SU-DHL-6 (cell line): Measurements from ENCODE around the gene ZNRF1.
"Not testable (repeated sequence)": the region's sequence is repeated elsewhere in the genome, so short reads cannot be mapped to it uniquely, and the experiment has no call there.

Experiments used
- H2AFZ ChIP-seq: fragments of 200-600 bp; sonication (generic); 2 replicates; pipeline ENCODE4 v1.6.1; 2014; ENCODE audit warnings: low read depth, mild to moderate bottlenecking, moderate library complexity, mixed read lengths, antibody characterized with exemption, low read length; ENCODE audit not compliant: severe bottlenecking
- H3F3A ChIP-seq: fragments of 200-600 bp; shearing (Covaris generic); 2 replicates; pipeline ENCODE4 v1.6.0; 2016; ENCODE audit warnings: antibody characterized with exemption, mild to moderate bottlenecking; ENCODE audit not compliant: insufficient read depth
- H3K27ac ChIP-seq: fragments of 200-600 bp; sonication (generic); 2 replicates; pipeline ENCODE4 v1.5.1; 2016; ENCODE audit warnings: low read depth, mild to moderate bottlenecking, low read length, moderate library complexity, mixed read lengths
- H3K27me3 ChIP-seq: fragments of 200-600 bp; sonication (generic), shearing (Covaris generic); 2 replicates; pipeline ENCODE4 v1.6.0; 2014; ENCODE audit warnings: mild to moderate bottlenecking, low read length
- H3K36me3 ChIP-seq: fragments of 200-600 bp; sonication (generic); 2 replicates; pipeline ENCODE4 v1.6.1; 2014; ENCODE audit warnings: mild to moderate bottlenecking, low read length, mixed read lengths
- H3K4me2 ChIP-seq: fragments of 300-600, 200-600 bp; shearing (Covaris generic), sonication (generic); 2 replicates; pipeline ENCODE4 v1.6.0; 2014; ENCODE audit warnings: low read length, low read depth, mild to moderate bottlenecking; ENCODE audit not compliant: poor library complexity, severe bottlenecking
- H3K4me3 ChIP-seq: fragments of 200-600 bp; sonication (generic); 2 replicates; pipeline ENCODE4 v1.5.1; 2014; ENCODE audit warnings: antibody characterized with exemption, low read length, mild to moderate bottlenecking, mixed read lengths; ENCODE audit not compliant: insufficient read depth, poor library complexity, severe bottlenecking
- H3K79me2 ChIP-seq: fragments of 200-600 bp; sonication (generic); 2 replicates; pipeline ENCODE4 v1.6.1; 2014; ENCODE audit warnings: mild to moderate bottlenecking, low read length, moderate library complexity; ENCODE audit not compliant: insufficient read depth
- H3K9ac ChIP-seq: fragments of 200-600 bp; sonication (generic); 2 replicates; pipeline ENCODE4 v1.7.0; 2014; ENCODE audit warnings: mild to moderate bottlenecking, low read length
- H3K9me2 ChIP-seq: fragments of 200-600 bp; sonication (generic); replicated peaks from 2 replicates; pipeline ENCODE4 v1.6.1; 2014; ENCODE audit warnings: low read length; ENCODE audit not compliant: insufficient read depth
- H3K9me3 ChIP-seq: fragments of 200-600 bp; sonication (generic); 2 replicates; pipeline ENCODE4 v1.6.1; 2014; ENCODE audit warnings: low read length, mixed read lengths; ENCODE audit not compliant: insufficient read depth
- H4K20me1 ChIP-seq: fragments of 200-600 bp; sonication (generic); 2 replicates; pipeline ENCODE4 v1.6.1; 2014; ENCODE audit warnings: low read depth, mild to moderate bottlenecking, antibody characterized with exemption, low read length, moderate library complexity, mixed read lengths
- CTCF ChIP-seq: fragments of 200-600 bp; sonication (generic); IDR thresholded peaks from one replicate; pipeline ENCODE4 v1.5.1; 2017; ENCODE audit warnings: antibody characterized with exemption, mild to moderate bottlenecking, low read length, moderate library complexity; ENCODE audit not compliant: insufficient read depth, poor library complexity, severe bottlenecking
- EZH2phosphoT487 ChIP-seq: fragments of 200-600 bp; sonication (generic), shearing (Covaris generic); conservative IDR thresholded peaks from 2 replicates; pipeline ENCODE4 v1.6.1; 2018; ENCODE audit warnings: mild to moderate bottlenecking, antibody characterized with exemption, low read length, moderate library complexity, mixed read lengths

ZNRF1 gene

GRCh38 chr16:75011634-75012307 is 12.9 kb downstream of the ZNRF1 start:
- Histone ChIP-seq H2AFZ (no peak overlapping the region), H3K27me3 (no peaks in the 10 kb centered on the region), H3K4me2 (no peak overlapping the region), H3K9me3 (0 out of 2 replicates have a peak, but pooled peaks cover 4% of the 10 kb centered on the region), H4K20me1 (no peaks in the 10 kb centered on the region), H3K4me3 (no peak overlapping the region), H3F3A (no peaks in the 10 kb centered on the region), H3K9ac (no peak overlapping the region), H3K27ac (no peak overlapping the region), H3K9me2 (no peaks in the 10 kb centered on the region), H3K36me3 (no peaks in the 10 kb centered on the region), H3K79me2 (peaks cover 4% of the 10 kb centered on the region; the same call in 1 of the 2 replicates)
- no peak for TF ChIP-seq EZH2phosphoT487
- TF ChIP-seq CTCF, result no peak

- no peaks in the 10 kb centered on the region for H3K36me3 ChIP-seq
- no peak overlapping the region for H3K9ac ChIP-seq
- H2AFZ ChIP-seq, result no peak overlapping the region
Observed at GRCh38 chr16:75012380-75013081, 13.7 kb downstream of the ZNRF1 start.

GRCh38 chr16:75013123-75013522 is 14.3 kb downstream of the ZNRF1 start:
- H3K27ac ChIP-seq, H3K9me2 ChIP-seq, H3K4me3 ChIP-seq, H3K4me2 ChIP-seq, H2AFZ ChIP-seq, H3K27me3 ChIP-seq, H3K36me3 ChIP-seq, H3K9me3 ChIP-seq, H4K20me1 ChIP-seq, H3K9ac ChIP-seq, H3F3A ChIP-seq: not testable (repeated sequence)
- peaks cover 10% of the 10 kb centered on the region for H3K79me2 ChIP-seq

More at GRCh38 chr16:75012380-75013081, 13.7 kb downstream of the ZNRF1 start:
- Histone ChIP-seq H3K4me3 (no peak overlapping the region), H3K27ac (no peak overlapping the region), H3K4me2 (no peak overlapping the region), H3F3A (no peaks in the 10 kb centered on the region), H4K20me1 (no peaks in the 10 kb centered on the region), H3K79me2 (peaks cover 7% of the 10 kb centered on the region), H3K9me3 (0 out of 2 replicates have a peak, but pooled peaks cover 4% of the 10 kb centered on the region), H3K27me3 (no peaks in the 10 kb centered on the region), H3K9me2 (no peaks in the 10 kb centered on the region)
- TF ChIP-seq EZH2phosphoT487 (no peak), CTCF (no peak)

- H4K20me1 ChIP-seq, result no peaks in the 10 kb centered on the region
- H3K79me2 ChIP-seq, result peaks cover 10% of the 10 kb centered on the region
- no peaks in the 10 kb centered on the region for H3K9me3 ChIP-seq
Observed at GRCh38 chr16:75014318-75014717, 15.5 kb downstream of the ZNRF1 start.

GRCh38 chr16:75016451-75017081 is 17.7 kb downstream of the ZNRF1 start:
- H3K4me3 ChIP-seq, H3F3A ChIP-seq, H3K27me3 ChIP-seq, H2AFZ ChIP-seq, H3K9me3 ChIP-seq, H4K20me1 ChIP-seq, H3K4me2 ChIP-seq, H3K27ac ChIP-seq, H3K36me3 ChIP-seq, H3K9ac ChIP-seq, H3K9me2 ChIP-seq: not testable (repeated sequence)
- H3K79me2 ChIP-seq, result peaks cover 10% of the 10 kb centered on the region

More at GRCh38 chr16:75014318-75014717, 15.5 kb downstream of the ZNRF1 start:
- TF ChIP-seq EZH2phosphoT487, result no peak
- TF ChIP-seq CTCF, result no peak
- H3F3A ChIP-seq, result no peaks in the 10 kb centered on the region
- H3K27ac ChIP-seq, result no peak overlapping the region
- H3K4me2 ChIP-seq, result no peak overlapping the region
- no peak overlapping the region for H2AFZ ChIP-seq
- H3K9ac ChIP-seq, result no peak overlapping the region
- no peaks in the 10 kb centered on the region for H3K9me2 ChIP-seq
- no peaks in the 10 kb centered on the region for H3K27me3 ChIP-seq
- no peak overlapping the region for H3K4me3 ChIP-seq
- H3K36me3 ChIP-seq, result no peaks in the 10 kb centered on the region
